ENCODE data around the gene AGPS. TPM values are rescaled to one million over a fixed set of nuclear protein-coding genes. Genes with fewer than 3 reads are reported as not detected.

AGPS gene
- total and polyA plus RNA-seq, 2 of the 13 experiments (the other 11 are each of a cell fraction or from before 2014, with no cell fraction given), result 39.4 to 99.0 TPM

GRCh38 chr2:177572236-177572671, 179.7 kb downstream of the AGPS start (continued):
- TF ChIP-seq ARID3A (IDR thresholded peaks at IDR 0.05; ENCODE audit: low read depth, low read length) (0 out of 2 replicates have a peak, but pooled peaks have one; percentile 54), ZBTB3 (CRISPR knock-in tag; IDR thresholded peaks at IDR 0.05; ENCODE audit: borderline replicate concordance, low read depth) (no peak), ATM (IDR thresholded peaks at IDR 0.05; ENCODE audit: borderline replicate concordance) (no peak), MBD4 (IDR thresholded peaks at IDR 0.05; ENCODE audit: borderline replicate concordance, low read length) (no peak), SRSF1 (optimal IDR thresholded peaks at IDR 0.05; ENCODE audit: low read depth, low read length) (no peak), AFF4 (CRISPR knock-in tag; IDR thresholded peaks at IDR 0.05) (no peak), ZNF883 (CRISPR knock-in tag; IDR thresholded peaks at IDR 0.05; ENCODE audit: not compliant biosample characterization) (no peak), NCOR1 (IDR thresholded peaks at IDR 0.05; ENCODE audit: borderline replicate concordance, low read length) (peak; percentile 33; the same call in 1 of the 2 replicates), ZBTB7B (CRISPR knock-in tag; IDR thresholded peaks at IDR 0.05) (no peak), ERF (CRISPR knock-in tag; IDR thresholded peaks at IDR 0.05) (no peak), ZNF749 (CRISPR knock-in tag; IDR thresholded peaks at IDR 0.05; ENCODE audit: borderline replicate concordance) (no peak), AHDC1 (CRISPR knock-in tag; IDR thresholded peaks at IDR 0.05; ENCODE audit: borderline replicate concordance) (peak; percentile 35; the same call in 1 of the 2 replicates), KLF6 (CRISPR knock-in tag; IDR thresholded peaks at IDR 0.05) (no peak), IKZF5 (CRISPR knock-in tag; IDR thresholded peaks at IDR 0.05) (no peak), SOX13 (IDR thresholded peaks at IDR 0.05) (no peak), SOX13 (CRISPR knock-in tag; conservative IDR thresholded peaks at IDR 0.05 in 1 of 2, IDR thresholded peaks at IDR 0.05 in 1 of 2) (peak in 1 of 2 experiments; percentile 51; a peak in 1 of 4 replicates), ZNF709 (CRISPR knock-in tag; IDR thresholded peaks at IDR 0.05) (no peak), TGIF2 (CRISPR knock-in tag; IDR thresholded peaks at IDR 0.05) (no peak)
